ENCODE results near the gene CDH16.
"Not testable (repeated sequence)": the region's sequence is repeated elsewhere in the genome, so short reads cannot be mapped to it uniquely, and the experiment has no call there.

CDH16 gene

DNA sequence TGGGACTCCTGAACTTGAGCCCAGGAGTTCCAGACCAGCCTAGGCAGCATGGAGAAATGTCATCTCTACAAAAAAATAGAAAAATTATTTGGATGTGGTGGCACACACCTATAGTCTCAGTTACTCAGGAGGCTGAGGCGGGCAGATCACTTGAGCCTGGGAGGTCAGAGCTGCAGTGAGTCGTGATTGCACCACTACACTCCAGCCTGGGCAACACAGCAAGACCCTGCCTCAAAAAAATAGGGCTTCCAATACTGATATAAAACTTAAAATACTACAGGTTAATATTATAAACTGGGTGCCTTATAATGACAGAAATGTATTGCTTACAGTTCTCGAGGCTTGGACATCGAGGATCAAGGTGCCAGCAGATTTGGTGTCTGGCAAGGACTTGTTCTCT is 27.3 kb upstream of the CDH16 start:
- TF ChIP-seq, protein P1, sequence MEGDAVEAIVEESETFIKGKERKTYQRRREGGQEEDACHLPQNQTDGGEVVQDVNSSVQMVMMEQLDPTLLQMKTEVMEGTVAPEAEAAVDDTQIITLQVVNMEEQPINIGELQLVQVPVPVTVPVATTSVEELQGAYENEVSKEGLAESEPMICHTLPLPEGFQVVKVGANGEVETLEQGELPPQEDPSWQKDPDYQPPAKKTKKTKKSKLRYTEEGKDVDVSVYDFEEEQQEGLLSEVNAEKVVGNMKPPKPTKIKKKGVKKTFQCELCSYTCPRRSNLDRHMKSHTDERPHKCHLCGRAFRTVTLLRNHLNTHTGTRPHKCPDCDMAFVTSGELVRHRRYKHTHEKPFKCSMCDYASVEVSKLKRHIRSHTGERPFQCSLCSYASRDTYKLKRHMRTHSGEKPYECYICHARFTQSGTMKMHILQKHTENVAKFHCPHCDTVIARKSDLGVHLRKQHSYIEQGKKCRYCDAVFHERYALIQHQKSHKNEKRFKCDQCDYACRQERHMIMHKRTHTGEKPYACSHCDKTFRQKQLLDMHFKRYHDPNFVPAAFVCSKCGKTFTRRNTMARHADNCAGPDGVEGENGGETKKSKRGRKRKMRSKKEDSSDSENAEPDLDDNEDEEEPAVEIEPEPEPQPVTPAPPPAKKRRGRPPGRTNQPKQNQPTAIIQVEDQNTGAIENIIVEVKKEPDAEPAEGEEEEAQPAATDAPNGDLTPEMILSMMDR (conservative IDR thresholded peaks at IDR 0.05): no peak
- no peak overlapping the region for H3K27ac ChIP-seq

DNA sequence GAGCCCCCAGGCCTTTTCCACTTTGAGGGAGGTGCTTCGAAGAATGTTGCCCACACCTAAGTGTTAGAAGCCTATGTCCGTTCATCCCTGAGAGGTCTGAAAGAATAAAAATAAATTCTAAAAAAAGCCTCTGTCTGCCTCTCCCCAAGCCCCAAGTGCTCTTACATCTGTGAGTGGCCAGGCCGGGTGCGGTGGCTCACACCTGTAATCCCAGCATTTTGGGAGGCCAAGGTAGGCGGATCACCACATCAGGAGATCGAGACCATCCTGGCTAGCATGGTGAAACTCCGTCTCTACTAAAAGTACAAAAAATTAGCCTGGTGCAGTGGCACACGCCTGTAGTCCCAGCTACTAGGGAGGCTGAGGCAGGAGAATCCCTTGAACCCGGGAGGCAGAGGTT is 26.3 kb upstream of the CDH16 start:
- not testable (repeated sequence) for H3K27ac ChIP-seq

DNA sequence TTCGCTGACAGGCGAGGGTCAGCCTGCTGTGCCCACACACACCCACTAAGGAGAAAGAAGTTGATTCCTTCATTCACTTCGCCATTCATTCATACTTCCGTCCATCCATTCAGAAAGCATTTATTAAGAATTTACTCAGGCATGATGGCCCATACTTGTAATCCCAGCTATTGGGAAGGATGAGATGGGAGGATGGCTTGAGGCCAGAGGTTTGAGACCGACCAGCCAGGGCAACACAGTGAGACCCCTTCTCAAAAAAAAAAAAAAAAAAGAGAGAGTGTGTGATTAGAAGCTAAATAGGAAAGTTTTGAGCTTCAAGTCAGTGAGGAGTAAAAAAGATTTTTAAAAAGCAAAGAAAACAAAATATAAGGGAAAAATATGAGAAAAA is 25.4 kb upstream of the CDH16 start:
- no peak overlapping the region for H3K27ac ChIP-seq
- TF ChIP-seq, protein P1 (conservative IDR thresholded peaks at IDR 0.05): no peak

DNA sequence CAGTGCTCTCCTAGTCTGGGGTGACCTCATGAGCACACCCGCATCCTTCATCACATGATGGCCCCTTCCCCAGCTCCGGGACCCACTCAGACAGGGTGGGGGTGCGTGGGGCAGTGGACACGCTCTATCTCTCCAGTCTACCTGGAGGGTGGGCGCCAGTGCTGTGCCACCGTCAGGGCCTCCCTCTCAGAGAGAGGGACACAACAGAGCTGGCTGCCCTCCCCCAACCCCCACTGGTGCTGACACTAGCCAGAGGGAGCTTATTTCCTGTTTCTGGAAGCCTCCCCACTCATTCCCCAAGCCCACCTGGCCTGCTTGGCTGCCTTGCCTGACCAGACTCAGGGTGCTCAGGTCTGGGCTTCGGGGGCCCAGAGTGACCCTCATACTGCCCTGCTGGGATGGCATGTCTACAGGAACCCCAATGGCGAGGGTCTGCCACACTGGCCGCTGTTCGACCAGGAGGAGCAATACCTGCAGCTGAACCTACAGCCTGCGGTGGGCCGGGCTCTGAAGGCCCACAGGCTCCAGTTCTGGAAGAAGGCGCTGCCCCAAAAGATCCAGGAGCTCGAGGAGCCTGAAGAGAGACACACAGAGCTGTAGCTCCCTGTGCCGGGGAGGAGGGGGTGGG is 24.9 kb upstream of the CDH16 start:
- no peak overlapping the region for H3K27ac ChIP-seq
- TF ChIP-seq, protein P1 (conservative IDR thresholded peaks at IDR 0.05): no peak

DNA sequence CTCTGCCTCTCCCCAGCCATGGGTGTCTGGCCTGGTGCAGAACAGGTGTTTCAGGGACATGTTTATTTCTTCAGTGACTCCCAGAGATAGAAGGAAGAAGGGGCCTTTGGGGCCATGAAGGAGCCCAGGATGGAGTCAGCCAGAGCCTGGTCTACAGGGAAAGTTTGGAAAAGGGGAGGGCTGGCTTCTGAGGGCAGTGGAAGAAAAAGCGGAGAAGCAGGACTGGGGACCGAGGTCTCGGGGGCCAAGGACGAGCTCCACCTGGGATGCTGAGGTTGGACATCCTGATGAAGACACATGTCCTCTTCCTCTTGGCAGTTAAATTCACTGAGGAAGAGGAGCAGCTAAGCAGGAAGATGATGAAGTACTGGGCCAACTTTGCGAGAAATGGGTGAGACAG is 24.3 kb upstream of the CDH16 start:
- no peak overlapping the region for H3K27ac ChIP-seq
- TF ChIP-seq, protein P1 (conservative IDR thresholded peaks at IDR 0.05): no peak

DNA sequence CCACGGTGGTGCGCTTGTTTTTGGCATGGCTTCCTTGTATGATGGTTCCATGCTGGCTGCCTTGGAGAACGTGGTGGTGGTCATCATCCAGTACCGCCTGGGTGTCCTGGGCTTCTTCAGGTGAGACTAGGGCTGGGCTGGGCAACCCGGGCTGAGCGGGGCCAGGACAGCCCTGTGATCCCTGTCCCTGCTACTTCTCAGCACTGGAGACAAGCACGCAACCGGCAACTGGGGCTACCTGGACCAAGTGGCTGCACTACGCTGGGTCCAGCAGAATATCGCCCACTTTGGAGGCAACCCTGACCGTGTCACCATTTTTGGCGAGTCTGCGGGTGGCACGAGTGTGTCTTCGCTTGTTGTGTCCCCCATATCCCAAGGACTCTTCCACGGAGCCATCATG is 21.6 kb upstream of the CDH16 start:
- H3K27ac ChIP-seq: no peak overlapping the region
- TF ChIP-seq, protein P1 (conservative IDR thresholded peaks at IDR 0.05): no peak

DNA sequence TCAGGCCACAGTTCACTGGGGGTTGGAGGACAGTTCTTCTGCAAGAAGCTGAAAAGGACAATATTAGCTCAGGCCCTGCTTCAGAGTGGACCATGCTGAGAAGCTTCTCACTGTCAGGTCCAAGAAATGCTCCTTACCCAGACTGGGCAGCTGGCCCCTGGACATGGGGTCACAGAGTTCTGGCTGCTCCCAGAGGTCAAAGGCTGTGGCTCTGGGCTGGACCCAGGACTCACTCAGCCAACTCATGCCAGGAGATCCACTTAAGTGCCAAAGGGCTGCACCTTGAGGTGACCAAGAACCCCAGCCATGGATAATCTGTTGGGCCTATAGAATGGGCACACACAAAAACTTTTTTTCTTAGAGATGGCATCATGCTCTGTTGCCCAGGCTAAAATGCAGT is 20.7 kb upstream of the CDH16 start:
- TF ChIP-seq, protein P1 (conservative IDR thresholded peaks at IDR 0.05): no peak
- H3K27ac ChIP-seq: no peak overlapping the region

DNA sequence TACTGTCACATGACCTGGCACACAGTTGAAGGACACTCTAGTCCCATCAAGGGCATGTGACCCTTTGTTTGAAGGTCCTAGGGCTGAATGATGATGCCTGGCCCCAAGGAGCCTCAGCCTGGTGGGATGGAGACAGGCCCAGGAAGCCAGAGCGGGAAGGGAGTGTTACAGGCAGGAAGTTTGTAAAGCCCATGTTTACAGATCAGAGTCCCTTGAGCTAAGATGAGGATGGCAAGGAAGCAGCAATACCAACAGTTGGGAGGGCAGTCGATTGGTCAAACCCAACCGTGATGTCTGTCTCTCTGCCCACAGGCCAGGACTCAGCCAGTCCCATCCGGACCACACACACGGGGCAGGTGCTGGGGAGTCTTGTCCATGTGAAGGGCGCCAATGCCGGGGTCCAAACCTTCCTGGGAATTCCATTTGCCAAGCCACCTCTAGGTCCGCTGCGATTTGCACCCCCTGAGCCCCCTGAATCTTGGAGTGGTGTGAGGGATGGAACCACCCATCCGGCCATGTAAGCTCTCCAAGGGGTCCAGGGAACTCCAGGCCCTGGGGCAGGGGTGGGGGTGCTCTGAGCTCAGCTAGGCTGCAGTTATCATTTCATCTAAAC is 19.1 kb upstream of the CDH16 start:
- TF ChIP-seq, protein P1 (conservative IDR thresholded peaks at IDR 0.05): no peak
- peak overlapping the region; percentile 20; the same call in 1 of the 2 replicates for H3K27ac ChIP-seq

Data from VCaP (cell line).